GM12878 (cell line): ENCODE measurements around the gene WASF2. TPM values are rescaled to one million over a fixed set of nuclear protein-coding genes. Genes with fewer than 3 reads are reported as not detected.

Experiments used
- BHLHE40 ChIP-seq, 2 experiments: fragments of 450-650 bp in 1 of 2; IDR thresholded peaks; 2 replicates each; pipeline ENCODE4 v1.6.1; 2011 to 2017; ENCODE audit warnings: low read depth in 2 of 2, borderline replicate concordance in 1 of 2, improper control_type of control experiment in 1 of 2, low read length in 1 of 2, mild to moderate bottlenecking in 1 of 2
- CBX3 ChIP-seq: fragments of 200-600 bp; sonication (generic); IDR thresholded peaks from 2 replicates; pipeline ENCODE4 v1.6.1; 2016; ENCODE audit warnings: low read depth, borderline replicate concordance
- CBX5 ChIP-seq: sonication (generic); IDR thresholded peaks from 2 replicates; pipeline ENCODE4 v1.6.1; 2016; ENCODE audit warnings: low read depth, moderate library complexity, mild to moderate bottlenecking, inconsistent platforms
- CHD1 ChIP-seq: IDR thresholded peaks from 2 replicates; pipeline ENCODE4 v1.6.1; 2012; ENCODE audit warnings: low read depth, low read length, improper control_type of control experiment
- CHD4 ChIP-seq: fragments of 200-600 bp; sonication (generic); IDR thresholded peaks from 2 replicates; pipeline ENCODE4 v1.6.1; 2016; ENCODE audit warnings: mild to moderate bottlenecking
- CTCF ChIP-seq, 3 experiments: IDR thresholded peaks in 2 of 3; conservative IDR thresholded peaks in 1 of 3; 2 replicates each; pipeline ENCODE4 v1.5.1; 2011; ENCODE audit warnings: low read depth in 3 of 3, low read length in 3 of 3, mild to moderate bottlenecking in 3 of 3, control low read depth in 2 of 3, moderate library complexity in 2 of 3, inconsistent platforms in 1 of 3, mixed read lengths in 1 of 3; ENCODE audit not compliant: control insufficient read depth in 2 of 3, insufficient read depth in 1 of 3; ENCODE audit errors: extremely low read depth in 1 of 3
- ELK1 ChIP-seq: IDR thresholded peaks from 2 replicates; pipeline ENCODE4 v1.6.1; 2012; ENCODE audit warnings: low read depth, low read length, improper control_type of control experiment
- EZH2 ChIP-seq: IDR thresholded peaks from 2 replicates; pipeline ENCODE4 v1.6.1; 2012; ENCODE audit warnings: low read depth, mild to moderate bottlenecking, control low read depth, inconsistent platforms, low read length, borderline replicate concordance; ENCODE audit not compliant: control insufficient read depth
- FOXM1 ChIP-seq: IDR thresholded peaks from 2 replicates; pipeline ENCODE4 v1.6.1; 2012; ENCODE audit warnings: low read depth, mild to moderate bottlenecking, inconsistent platforms, low read length, moderate library complexity
- HDGF ChIP-seq: fragments of 450-650 bp; IDR thresholded peaks from 2 replicates; pipeline ENCODE4 v1.6.1; 2016; ENCODE audit warnings: antibody characterized with exemption
- MXI1 ChIP-seq: fragments of 150-350 bp; IDR thresholded peaks from 2 replicates; pipeline ENCODE4 v1.6.1; 2011; ENCODE audit warnings: low read depth, mild to moderate bottlenecking, inconsistent platforms, low read length, improper control_type of control experiment
- MYB ChIP-seq: fragments of 150-350 bp; IDR thresholded peaks from 2 replicates; pipeline ENCODE4 v1.6.1; 2014; ENCODE audit warnings: mild to moderate bottlenecking, low read depth, low read length, borderline replicate concordance
- SMC3 ChIP-seq: IDR thresholded peaks from 2 replicates; pipeline ENCODE4 v1.6.1; 2011; ENCODE audit warnings: low read length, improper control_type of control experiment, borderline replicate concordance
- YBX1 ChIP-seq: fragments of 450-650 bp; IDR thresholded peaks from 2 replicates; pipeline ENCODE4 v1.6.1; 2016; ENCODE audit warnings: antibody characterized with exemption
- ZNF687 ChIP-seq: fragments of 450-650 bp; IDR thresholded peaks from 2 replicates; pipeline ENCODE4 v1.6.1; 2017; ENCODE audit warnings: mild to moderate bottlenecking, moderate library complexity
- polyA plus RNA-seq, 11 experiments: library from polyadenylated mRNA; depleted of rRNA in 4 of 11; unstranded in 6 of 11; stranded (reverse) in 5 of 11; fragments of >200 nt; fragmentation: Nextera tagmentation in 4 of 11; fragmentation: Illumina TruSeq in 1 of 11; extraction: Ambion mirVana in 4 of 11; extraction: Trizol in 1 of 11; gene quantifications; 1 replicate in 1 of 11; 2 replicates in 10 of 11; pipeline versions ENCODE4 v1.2.1 to v1.2.3, GENCODE V29; 2011 to 2016; ENCODE audit warnings: inconsistent platforms in 2 of 11, missing spikeins in 2 of 11, low read depth in 1 of 11
- total RNA-seq, 4 experiments: library from RNA; depleted of rRNA in 3 of 4; stranded (reverse); fragments of >200 nt in 3 of 4; fragmentation: Illumina TruSeq in 1 of 4; extraction: Trizol in 1 of 4; gene quantifications; 2 replicates each; pipeline versions ENCODE4 v1.2.1 to v1.2.3, GENCODE V29; 2013 to 2021
- TF ChIP-seq, protein P1 (sequence below): fragments of 450-650 bp; IDR thresholded peaks from 2 replicates; pipeline ENCODE4 v1.6.1; 2017; ENCODE audit warnings: low read depth, mild to moderate bottlenecking, moderate library complexity
- TF ChIP-seq, protein P2 (sequence below): fragments of 450-650 bp; IDR thresholded peaks from 2 replicates; pipeline ENCODE4 v1.6.1; 2017; ENCODE audit warnings: mild to moderate bottlenecking

WASF2 gene
- total and polyA plus RNA-seq, 10 of the 15 experiments (the other 5 are each of a cell fraction or from before 2014, with no cell fraction given) = 7.0 to 111 (median 37.1) TPM

- no peak for TF ChIP-seq CTCF (IDR thresholded peaks at IDR 0.05 in 2 of 3, conservative IDR thresholded peaks at IDR 0.05 in 1 of 3; ENCODE audit: control insufficient read depth in 2 of 3, extremely low read depth in 1 of 3, insufficient read depth in 1 of 3, low read depth in 3 of 3, low read length in 3 of 3)
- TF ChIP-seq, protein P1, sequence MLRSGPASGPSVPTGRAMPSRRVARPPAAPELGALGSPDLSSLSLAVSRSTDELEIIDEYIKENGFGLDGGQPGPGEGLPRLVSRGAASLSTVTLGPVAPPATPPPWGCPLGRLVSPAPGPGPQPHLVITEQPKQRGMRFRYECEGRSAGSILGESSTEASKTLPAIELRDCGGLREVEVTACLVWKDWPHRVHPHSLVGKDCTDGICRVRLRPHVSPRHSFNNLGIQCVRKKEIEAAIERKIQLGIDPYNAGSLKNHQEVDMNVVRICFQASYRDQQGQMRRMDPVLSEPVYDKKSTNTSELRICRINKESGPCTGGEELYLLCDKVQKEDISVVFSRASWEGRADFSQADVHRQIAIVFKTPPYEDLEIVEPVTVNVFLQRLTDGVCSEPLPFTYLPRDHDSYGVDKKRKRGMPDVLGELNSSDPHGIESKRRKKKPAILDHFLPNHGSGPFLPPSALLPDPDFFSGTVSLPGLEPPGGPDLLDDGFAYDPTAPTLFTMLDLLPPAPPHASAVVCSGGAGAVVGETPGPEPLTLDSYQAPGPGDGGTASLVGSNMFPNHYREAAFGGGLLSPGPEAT = 0 out of 2 replicates have a peak, but pooled peaks have one; percentile 11
- TF ChIP-seq HDGF = no peak
- TF ChIP-seq MYB = no peak
- TF ChIP-seq CBX3 = no peak
- TF ChIP-seq FOXM1 = no peak; the same call in 1 of the 2 replicates
- TF ChIP-seq MXI1 = no peak
- 0 out of 4 replicates have a peak, but pooled peaks of 1 of the 2 experiments have one; percentile 33 for TF ChIP-seq BHLHE40 (IDR thresholded peaks at IDR 0.05; ENCODE audit: borderline replicate concordance in 1 of 2, low read depth in 2 of 2, low read length in 1 of 2)
- no peak for TF ChIP-seq EZH2
- TF ChIP-seq CHD1 = no peak
- no peak for TF ChIP-seq ZNF687
- no peak for TF ChIP-seq YBX1
- TF ChIP-seq ELK1 = no peak
- TF ChIP-seq CHD4 = no peak; the same call in 1 of the 2 replicates
- no peak for TF ChIP-seq SMC3
- no peak for TF ChIP-seq CBX5
- TF ChIP-seq, protein P2, sequence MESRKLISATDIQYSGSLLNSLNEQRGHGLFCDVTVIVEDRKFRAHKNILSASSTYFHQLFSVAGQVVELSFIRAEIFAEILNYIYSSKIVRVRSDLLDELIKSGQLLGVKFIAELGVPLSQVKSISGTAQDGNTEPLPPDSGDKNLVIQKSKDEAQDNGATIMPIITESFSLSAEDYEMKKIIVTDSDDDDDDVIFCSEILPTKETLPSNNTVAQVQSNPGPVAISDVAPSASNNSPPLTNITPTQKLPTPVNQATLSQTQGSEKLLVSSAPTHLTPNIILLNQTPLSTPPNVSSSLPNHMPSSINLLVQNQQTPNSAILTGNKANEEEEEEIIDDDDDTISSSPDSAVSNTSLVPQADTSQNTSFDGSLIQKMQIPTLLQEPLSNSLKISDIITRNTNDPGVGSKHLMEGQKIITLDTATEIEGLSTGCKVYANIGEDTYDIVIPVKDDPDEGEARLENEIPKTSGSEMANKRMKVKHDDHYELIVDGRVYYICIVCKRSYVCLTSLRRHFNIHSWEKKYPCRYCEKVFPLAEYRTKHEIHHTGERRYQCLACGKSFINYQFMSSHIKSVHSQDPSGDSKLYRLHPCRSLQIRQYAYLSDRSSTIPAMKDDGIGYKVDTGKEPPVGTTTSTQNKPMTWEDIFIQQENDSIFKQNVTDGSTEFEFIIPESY = no peak
These were observed 7.9 kb downstream of the WASF2 start (continued) for GRCh38 chr1:27481994-27482620.
